GM21526 (cell line): ENCODE results near the gene OAS2.
"Not testable (repeated sequence)": the region's sequence is repeated elsewhere in the genome, so short reads cannot be mapped to it uniquely, and the experiment has no call there.

Experiments used
- ATAC-seq: cut with Tn5 transposase; IDR thresholded peaks from one replicate; pipeline ENCODE4 v1.9.1; 2021; ENCODE audit warnings: moderate library complexity; ENCODE audit not compliant: unreplicated experiment, low FRiP score

Gene OAS2

GRCh38 chr12:112979041-112979680 is 842 bp downstream of the OAS2 start:
- no peak for ATAC-seq

DNA sequence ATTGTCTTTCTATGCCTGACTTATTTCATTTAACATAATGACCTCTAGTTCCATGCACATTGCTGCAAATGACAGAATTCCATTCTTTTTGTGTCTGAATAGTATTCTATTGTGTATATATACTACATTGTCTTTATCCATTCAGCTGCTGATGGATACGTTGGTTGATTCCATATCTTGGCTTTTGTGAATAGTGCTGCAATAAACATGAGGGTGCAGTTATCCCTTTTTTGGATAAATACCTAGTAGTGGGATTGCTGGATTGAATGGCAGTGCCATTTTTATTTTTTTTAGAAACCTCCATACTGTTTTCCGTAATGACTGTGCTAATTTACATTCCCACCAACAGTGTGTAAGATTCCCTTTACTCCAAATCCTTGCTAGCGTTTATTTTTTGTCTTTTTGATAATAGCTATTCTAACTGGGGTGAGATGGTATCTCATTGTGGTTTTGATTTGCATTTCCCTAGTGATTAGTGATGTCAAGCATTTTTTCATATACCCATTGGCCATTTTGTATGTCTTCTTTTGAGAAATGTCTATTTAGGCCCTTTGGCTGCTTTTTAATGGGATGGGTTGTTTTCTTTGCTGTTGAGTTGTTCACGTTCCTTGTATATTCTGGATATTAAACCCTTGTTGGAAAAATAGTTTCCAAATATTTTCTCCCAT is 2.3 kb downstream of the OAS2 start:
- ATAC-seq = no peak

GRCh38 chr12:112985642-112986290 is 7.4 kb downstream of the OAS2 start:
- no peak for ATAC-seq

DNA sequence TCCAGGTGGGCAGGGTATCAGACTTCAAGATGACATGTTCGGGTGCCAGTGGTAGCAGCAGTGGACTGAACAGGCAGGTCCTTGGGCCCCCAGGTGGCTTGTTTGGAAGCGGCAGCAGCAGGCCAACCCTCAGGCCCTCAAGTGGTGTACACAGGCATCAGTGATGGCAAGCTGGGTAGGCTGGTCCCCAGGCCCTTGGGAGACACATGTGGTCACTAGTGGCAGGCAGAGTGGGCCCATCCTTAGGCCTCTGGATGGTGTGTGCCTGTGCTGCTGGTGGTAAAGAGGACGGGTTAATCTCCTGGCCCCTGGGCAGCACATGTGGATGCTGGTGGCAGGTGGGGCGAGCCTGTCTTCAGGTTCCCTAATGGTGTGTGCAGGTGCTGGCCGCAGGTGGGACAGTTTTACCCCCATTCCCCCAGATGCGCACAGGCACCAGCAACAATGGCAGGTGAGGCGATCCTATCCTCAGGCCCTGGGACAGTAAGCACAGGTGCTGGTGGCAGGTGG is 8.0 kb downstream of the OAS2 start:
- ATAC-seq = no peak

- no peak for ATAC-seq
Observed at GRCh38 chr12:112987561-112987960, 9.2 kb downstream of the OAS2 start.

DNA sequence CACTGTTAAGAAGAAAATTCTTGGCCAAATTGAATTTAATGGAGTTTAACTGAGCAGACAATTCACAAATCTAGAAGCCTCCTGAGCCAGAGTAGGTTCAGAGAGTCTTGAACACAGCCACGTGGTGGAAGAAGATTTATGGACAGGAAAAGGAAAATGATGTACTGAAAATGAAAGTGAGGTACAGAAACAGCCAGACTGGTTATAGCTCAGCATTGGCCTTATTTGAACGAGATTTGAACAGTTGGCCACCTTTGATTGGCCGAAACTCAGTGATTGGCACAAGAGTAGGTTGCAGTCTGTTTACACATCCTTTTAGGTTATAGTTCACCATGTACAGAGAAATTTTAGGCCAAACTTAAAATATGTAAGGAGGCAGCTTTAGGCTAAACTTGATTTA is 9.9 kb downstream of the OAS2 start:
- no peak for ATAC-seq

- ATAC-seq = not testable (repeated sequence)
Observed at GRCh38 chr12:112988823-112989385, 10.6 kb downstream of the OAS2 start.

DNA sequence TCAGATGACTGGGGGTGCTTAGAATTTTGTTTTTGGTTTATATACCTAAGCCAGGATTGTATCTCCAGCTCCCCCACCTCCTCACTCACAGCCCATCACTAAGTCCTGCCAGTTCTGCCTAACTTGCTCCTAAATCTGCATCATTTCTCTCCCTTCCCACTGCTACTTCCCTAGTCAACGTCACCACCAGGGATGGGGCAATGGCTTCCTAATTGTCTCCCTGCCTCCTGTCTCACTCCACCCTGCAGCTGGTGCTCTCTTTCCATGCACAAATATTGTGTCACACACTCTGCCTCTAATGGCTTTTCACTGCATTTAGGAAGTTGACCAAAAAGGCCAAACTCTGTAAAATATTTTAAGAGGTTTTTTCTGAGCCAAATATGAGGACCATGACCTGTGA is 11.5 kb downstream of the OAS2 start:
- no peak for ATAC-seq

- ATAC-seq = no peak
Observed at GRCh38 chr12:112992541-112993398, 14.5 kb downstream of the OAS2 start.

DNA sequence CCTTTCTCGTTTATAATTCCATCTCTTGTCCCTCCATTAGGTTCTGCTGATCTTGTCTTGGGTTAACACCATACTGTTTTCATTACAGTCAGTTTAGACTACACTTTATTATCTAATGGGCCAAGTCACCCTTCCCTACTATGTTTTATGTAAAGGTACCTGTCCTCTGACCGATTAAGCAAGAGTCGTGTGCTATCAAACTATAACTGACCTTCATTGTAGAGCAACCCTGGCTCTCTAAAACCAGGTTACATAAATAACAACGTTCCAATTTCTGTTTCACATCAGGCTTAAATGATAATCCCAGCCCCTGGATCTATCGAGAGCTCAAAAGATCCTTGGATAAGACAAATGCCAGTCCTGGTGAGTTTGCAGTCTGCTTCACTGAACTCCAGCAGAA is 16.7 kb downstream of the OAS2 start:
- ATAC-seq = no peak

GRCh38 chr12:112996501-112996900 is 18.2 kb downstream of the OAS2 start:
- no peak for ATAC-seq

GRCh38 chr12:112997506-112997905 is 19.2 kb downstream of the OAS2 start:
- no peak for ATAC-seq

DNA sequence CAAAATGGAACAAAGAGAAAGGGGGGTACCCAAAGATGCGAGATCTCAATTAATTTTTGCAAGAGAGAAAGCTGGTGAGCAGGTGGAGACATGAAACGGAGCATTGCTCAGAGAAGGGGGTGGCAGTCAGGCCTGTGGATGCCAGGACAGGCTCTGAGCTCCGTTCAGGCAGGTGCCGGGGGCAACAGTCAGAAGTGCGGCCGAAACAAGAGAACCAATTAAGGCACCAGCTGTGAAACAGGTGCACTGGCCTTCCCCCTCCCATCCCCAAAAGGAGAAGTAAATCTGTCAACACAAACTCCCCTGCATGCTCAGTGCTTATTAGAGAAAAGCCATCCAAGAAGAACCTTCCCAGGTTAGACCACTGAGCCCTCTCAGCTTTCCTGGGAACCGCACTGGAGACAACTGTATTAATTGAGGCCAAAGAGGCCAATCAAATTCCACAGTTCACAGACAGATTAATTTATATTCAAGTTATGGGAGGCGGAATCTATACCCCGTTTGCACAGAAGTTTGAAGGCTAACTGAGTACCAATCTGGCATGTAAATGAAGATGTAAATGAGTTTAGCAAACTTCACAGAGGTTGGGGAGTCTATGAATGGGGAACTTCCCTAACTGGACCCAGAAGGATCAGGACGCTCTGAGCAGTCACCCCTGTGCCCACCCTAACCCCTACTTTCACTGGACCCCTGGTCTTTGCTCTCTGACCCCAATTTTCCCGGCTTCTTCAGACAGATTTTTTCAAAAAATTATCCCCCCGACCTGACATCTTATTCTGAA is 20.9 kb downstream of the OAS2 start:
- peak; percentile 97 for ATAC-seq

DNA sequence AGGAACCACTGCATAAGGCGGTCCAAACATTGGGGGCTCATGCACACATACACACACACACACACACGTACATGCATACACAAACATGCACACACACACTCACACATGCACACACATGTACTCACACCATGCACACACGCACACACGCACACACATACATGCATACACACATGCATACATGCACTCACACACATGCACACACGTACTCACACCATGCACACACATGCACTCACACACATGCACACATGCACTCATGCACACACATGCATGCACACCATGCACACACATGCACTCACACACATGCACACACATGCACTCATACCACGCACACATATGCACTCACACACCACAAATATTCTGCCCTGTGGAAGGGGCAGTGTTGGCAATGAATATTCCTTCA is 22.1 kb downstream of the OAS2 start:
- no peak for ATAC-seq

DNA sequence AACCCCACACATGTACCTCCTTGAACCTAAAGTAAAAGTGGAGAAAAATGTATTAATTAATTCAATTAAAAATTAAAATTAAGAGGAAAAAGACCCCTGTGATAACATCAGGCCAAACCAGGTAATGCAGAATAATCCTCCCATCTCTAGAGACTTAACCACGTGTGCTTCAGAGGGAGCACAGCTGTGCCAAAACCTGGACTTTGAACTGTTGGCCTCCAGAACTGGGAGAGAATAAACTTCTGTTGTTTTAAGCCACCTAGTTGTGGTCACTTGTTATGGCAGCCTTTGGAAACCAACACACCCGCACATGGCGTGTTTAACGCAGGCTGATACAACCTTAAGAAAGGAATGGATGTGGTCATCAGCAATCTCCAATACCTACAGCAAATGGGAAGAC is 23.8 kb downstream of the OAS2 start:
- ATAC-seq = no peak

DNA sequence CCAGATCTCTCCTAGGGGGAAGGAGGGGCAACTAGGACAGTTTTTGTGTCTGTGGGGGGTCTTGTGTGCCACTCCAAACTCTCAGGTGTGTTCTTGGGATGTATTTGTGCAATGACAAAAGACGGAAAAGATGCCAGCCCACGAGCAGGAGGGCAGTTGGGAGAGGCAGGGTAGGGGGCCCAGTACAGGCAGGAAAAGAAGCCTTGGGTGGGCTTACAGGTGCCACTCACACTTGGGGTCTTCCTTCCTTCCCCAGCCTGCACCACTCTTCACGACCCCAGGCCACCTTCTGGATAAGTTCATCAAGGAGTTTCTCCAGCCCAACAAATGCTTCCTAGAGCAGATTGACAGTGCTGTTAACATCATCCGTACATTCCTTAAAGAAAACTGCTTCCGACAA is 24.4 kb downstream of the OAS2 start:
- no peak for ATAC-seq

DNA sequence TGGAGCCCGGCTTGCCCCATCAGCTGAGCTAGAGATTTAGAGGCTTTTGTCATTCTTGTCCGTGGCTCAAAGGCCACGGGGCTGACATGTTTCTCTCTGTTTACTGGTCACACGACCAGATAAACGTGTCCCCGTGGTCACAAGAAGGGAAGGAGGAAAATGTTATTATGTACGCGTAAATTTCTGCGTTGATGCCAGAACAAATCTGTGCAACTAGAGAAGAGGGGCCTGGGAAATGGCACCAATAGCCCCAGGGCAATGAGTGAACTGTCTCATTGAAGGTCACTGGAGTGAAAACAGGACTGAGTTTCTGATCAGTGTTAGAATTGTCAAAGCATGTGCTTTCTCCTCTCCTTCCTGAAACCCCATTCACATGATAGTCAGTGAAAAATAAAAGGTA is 25.3 kb downstream of the OAS2 start:
- no peak for ATAC-seq

- no peak for ATAC-seq
Observed at GRCh38 chr12:113005762-113006161, 27.4 kb downstream of the OAS2 start.

DNA sequence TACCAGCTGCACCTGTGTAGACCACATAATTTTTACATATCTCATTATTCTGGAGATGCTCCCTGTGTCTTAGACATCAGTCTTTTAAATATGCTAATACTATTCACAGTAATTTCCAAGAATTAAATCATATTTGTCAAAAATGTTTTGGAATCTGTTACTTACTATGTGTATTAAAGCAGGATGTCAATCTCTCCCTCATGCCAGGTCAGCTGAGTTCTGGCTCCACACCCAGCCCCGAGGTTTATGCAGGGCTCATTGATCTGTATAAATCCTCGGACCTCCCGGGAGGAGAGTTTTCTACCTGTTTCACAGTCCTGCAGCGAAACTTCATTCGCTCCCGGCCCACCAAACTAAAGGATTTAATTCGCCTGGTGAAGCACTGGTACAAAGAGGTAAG is 27.9 kb downstream of the OAS2 start:
- ATAC-seq = no peak

- no peak for ATAC-seq
Observed at GRCh38 chr12:113006641-113007040, 28.3 kb downstream of the OAS2 start.
